Muscle of leg (tissue), 11 donors: ENCODE results near the gene CCS. TPM values are rescaled to one million over a fixed set of nuclear protein-coding genes. Genes with fewer than 3 reads are reported as not detected.

Experiments
- DNase-seq: peaks from one replicate; pipeline ENCODE4 v3.0.0; 2013
- H3K27ac ChIP-seq: one replicate; pipeline ENCODE4 v1.5.1; 2013; ENCODE audit warnings: mild to moderate bottlenecking, low read length, control low read depth
- H3K27me3 ChIP-seq: one replicate; pipeline ENCODE4 v1.6.1; 2013; ENCODE audit warnings: low read length; ENCODE audit not compliant: control insufficient read depth, insufficient read depth
- H3K36me3 ChIP-seq: one replicate; pipeline ENCODE4 v1.6.1; 2013; ENCODE audit warnings: low read length; ENCODE audit not compliant: control insufficient read depth, insufficient read depth
- H3K4me1 ChIP-seq: one replicate; pipeline ENCODE4 v1.6.1; 2013; ENCODE audit warnings: low read length; ENCODE audit not compliant: control insufficient read depth, insufficient read depth
- H3K4me3 ChIP-seq: one replicate; pipeline ENCODE4 v1.5.1; 2013; ENCODE audit warnings: low read length, control low read depth
- H3K9me3 ChIP-seq: replicated peaks from 2 replicates; pipeline ENCODE4 v1.6.1; 2013; ENCODE audit warnings: low read depth, low read length; ENCODE audit not compliant: control insufficient read depth
- WGBS: methylation state at CpG from one replicate; pipeline ENCODE4 v1.1.5; 2013; ENCODE audit warnings: missing lambda C conversion rate; ENCODE audit not compliant: insufficient coverage; 5-methylcytosine and 5-hydroxymethylcytosine counted together
- polyA plus RNA-seq, 8 donors: library from polyadenylated mRNA; unstranded; fragments of 120-200 nt; gene quantifications; one replicate each; pipeline versions ENCODE4 v1.2.1 to v1.2.3, GENCODE V29; 2013; ENCODE audit warnings: inconsistent platforms in 1 of 8, low replicate concordance in 1 of 8; ENCODE audit not compliant: insufficient read length in 8 of 8, insufficient read depth in 1 of 8
- total RNA-seq: library from RNA; stranded (reverse); fragments of 120-200 nt; gene quantifications from one replicate; pipeline ENCODE4 v1.2.4, GENCODE V29; 2013

CCS gene
- total and polyA plus RNA-seq, 9 donors: 30.1 to 49.2 (median 38.1) TPM

DNA sequence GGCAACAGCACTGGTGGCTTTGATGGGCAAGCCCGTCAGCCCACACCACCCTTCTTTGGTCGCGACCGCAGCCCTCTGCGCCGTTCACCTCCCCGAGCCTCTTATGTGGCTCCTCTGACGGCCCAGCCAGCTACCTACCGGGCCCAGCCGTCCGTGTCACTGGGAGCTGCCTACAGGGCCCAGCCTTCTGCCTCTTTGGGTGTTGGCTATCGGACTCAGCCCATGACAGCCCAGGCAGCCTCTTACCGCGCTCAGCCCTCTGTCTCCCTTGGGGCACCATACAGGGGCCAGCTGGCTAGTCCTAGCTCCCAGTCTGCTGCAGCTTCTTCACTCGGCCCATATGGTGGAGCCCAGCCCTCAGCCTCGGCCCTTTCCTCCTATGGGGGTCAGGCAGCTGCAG is 31.5 kb downstream of the CCS start:
- Histone ChIP-seq H3K27me3 (no peaks in the 10 kb centered on the region), H3K36me3 (peaks cover 71% of the 10 kb centered on the region), H3K4me3 (no peak overlapping the region), H3K4me1 (peaks cover 4% of the 10 kb centered on the region), H3K27ac (no peak overlapping the region), H3K9me3 (no peaks in the 10 kb centered on the region)
- WGBS: 68% methylated on average over 16 of the region's 16 CpGs
- DNase-seq: no peak

DNA sequence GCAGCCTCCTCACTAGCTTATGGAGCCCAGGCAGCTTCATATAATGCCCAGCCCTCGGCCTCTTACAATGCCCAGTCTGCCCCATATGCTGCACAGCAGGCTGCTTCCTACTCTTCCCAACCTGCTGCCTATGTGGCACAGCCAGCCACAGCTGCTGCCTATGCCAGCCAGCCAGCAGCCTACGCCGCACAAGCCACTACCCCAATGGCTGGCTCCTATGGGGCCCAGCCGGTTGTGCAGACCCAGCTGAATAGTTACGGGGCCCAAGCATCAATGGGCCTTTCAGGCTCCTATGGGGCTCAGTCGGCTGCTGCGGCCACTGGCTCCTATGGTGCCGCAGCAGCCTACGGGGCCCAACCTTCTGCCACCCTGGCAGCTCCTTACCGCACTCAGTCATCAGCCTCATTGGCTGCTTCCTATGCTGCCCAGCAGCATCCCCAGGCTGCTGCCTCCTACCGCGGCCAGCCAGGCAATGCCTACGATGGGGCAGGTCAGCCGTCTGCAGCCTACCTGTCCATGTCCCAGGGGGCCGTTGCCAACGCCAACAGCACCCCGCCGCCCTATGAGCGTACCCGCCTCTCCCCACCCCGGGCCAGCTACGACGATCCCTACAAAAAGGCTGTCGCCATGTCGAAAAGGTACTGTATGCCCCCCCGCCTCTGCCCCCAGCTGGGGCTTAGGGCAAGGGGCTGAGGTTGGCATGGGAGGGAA is 32.2 kb downstream of the CCS start:
- WGBS: 94% methylated on average over 26 of the region's 26 CpGs
- Histone ChIP-seq H3K4me1 (peaks cover 4% of the 10 kb centered on the region), H3K27ac (no peak overlapping the region), H3K27me3 (no peaks in the 10 kb centered on the region), H3K4me3 (no peak overlapping the region), H3K9me3 (no peaks in the 10 kb centered on the region), H3K36me3 (peaks cover 77% of the 10 kb centered on the region)
- DNase-seq: no peak

DNA sequence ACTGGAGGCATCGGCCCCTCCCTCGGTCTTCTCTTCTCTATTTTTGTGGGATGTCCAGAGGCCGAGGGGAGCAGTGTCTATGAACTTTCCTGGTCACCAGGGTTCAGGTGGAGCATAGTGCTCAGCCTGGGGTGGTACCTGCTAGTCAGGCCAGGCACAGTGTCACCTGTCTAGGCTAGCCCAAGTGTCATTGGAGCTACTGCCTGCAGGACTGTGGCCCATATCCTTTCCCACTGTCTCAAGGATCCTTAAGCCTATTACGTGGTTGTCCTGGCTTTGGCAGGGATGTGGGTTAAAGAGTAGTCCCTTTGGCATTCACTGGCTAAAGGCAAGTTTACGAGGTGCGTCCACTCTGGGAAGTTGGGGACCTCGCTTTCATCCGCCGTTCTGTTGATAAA is 32.8 kb downstream of the CCS start:
- 85% methylated on average over 6 of the region's 9 CpGs for WGBS
- H3K27ac ChIP-seq: no peak overlapping the region

DNA sequence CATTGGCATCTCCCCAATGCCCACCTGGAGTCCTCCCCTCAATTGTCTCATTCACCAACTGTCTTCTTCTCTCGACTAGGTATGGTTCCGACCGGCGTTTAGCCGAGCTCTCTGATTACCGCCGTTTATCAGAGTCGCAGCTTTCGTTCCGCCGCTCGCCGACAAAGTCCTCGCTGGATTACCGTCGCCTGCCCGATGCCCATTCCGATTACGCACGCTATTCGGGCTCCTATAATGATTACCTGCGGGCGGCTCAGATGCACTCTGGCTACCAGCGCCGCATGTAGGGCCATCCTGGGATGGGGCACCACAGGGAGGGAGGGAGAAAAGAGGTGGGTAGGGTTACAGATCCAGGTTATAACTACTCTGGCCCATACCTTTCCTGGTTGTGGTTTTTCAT is 33.4 kb downstream of the CCS start:
- WGBS: 95% methylated on average over 25 of the region's 25 CpGs
- Histone ChIP-seq H3K27me3 (no peaks in the 10 kb centered on the region), H3K9me3 (no peaks in the 10 kb centered on the region), H3K4me3 (no peak overlapping the region), H3K36me3 (peaks cover 73% of the 10 kb centered on the region), H3K4me1 (no peaks in the 10 kb centered on the region), H3K27ac (no peak overlapping the region)
- no peak for DNase-seq

More for the DNA sequence above, 32.8 kb downstream of the CCS start:
- DNase-seq: no peak
- no peak overlapping the region for H3K4me3 ChIP-seq
- H3K27me3 ChIP-seq: no peaks in the 10 kb centered on the region
- H3K36me3 ChIP-seq: peaks cover 77% of the 10 kb centered on the region
- no peaks in the 10 kb centered on the region for H3K9me3 ChIP-seq
- peaks cover 3% of the 10 kb centered on the region for H3K4me1 ChIP-seq

GRCh38 chr11:66626926-66627325 is 33.9 kb downstream of the CCS start:
- Histone ChIP-seq H3K27ac (no peak overlapping the region), H3K9me3 (no peaks in the 10 kb centered on the region), H3K36me3 (peaks cover 74% of the 10 kb centered on the region), H3K4me1 (no peaks in the 10 kb centered on the region), H3K27me3 (no peaks in the 10 kb centered on the region), H3K4me3 (no peak overlapping the region)
- 100% methylated on average over 3 of the region's 7 CpGs for WGBS
- no peak for DNase-seq

- Histone ChIP-seq H3K4me1 (no peaks in the 10 kb centered on the region), H3K27me3 (no peaks in the 10 kb centered on the region), H3K9me3 (no peaks in the 10 kb centered on the region), H3K27ac (no peak overlapping the region), H3K36me3 (peaks cover 71% of the 10 kb centered on the region), H3K4me3 (no peak overlapping the region)
- 97% methylated on average over 3 of the region's 7 CpGs for WGBS
- no peak for DNase-seq
Measured at GRCh38 chr11:66628061-66628603, 35.1 kb downstream of the CCS start.

DNA sequence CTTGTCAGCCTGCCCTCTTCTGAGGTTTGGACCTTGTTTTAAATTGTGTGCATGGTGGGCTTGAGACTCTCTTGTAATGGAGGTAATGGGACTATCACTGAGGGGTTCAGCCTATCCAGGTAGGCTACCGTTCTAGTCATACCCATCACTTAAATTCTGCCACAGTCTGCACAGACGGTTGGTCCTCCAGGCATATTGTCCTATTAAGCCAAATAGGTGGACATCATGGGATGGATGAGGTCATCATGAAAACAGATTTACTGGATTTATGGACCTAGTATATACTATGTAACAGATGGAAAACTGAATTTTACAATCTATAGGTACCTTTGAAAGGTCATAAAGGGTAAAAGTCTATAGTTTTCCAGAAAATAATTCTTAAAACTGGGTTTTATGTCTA is 36.4 kb downstream of the CCS start:
- DNase-seq: no peak
- Histone ChIP-seq H3K36me3 (peaks cover 67% of the 10 kb centered on the region), H3K4me1 (no peaks in the 10 kb centered on the region), H3K4me3 (no peak overlapping the region), H3K27me3 (no peaks in the 10 kb centered on the region), H3K27ac (no peak overlapping the region), H3K9me3 (no peaks in the 10 kb centered on the region)
- no CpG with 5 or more reads among the region's 2 CpGs for WGBS

DNA sequence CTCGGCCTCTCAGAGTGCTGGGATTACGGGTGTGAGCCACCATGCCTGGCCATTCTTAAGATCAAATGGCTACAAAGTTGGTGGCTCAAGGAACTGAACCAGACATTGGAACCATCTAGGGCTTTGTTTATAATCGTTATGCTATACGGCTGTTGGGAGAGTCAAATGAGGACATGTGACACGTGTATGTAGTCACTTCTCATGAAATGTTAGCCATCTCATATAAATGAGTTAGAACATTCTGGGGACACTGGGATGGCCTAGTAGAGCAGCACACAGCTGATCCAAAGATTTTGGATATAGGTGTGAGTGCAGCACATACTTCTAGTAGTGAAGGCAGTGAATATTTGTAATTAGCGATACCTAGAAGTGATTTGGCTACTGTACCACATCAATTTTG is 38.9 kb downstream of the CCS start:
- DNase-seq: no peak
- no peaks in the 10 kb centered on the region for H3K4me1 ChIP-seq
- no peak overlapping the region for H3K4me3 ChIP-seq
- no peaks in the 10 kb centered on the region for H3K27me3 ChIP-seq
- peaks cover 43% of the 10 kb centered on the region for H3K36me3 ChIP-seq
- no peaks in the 10 kb centered on the region for H3K9me3 ChIP-seq
- 93% methylated on average over 5 of the region's 6 CpGs for WGBS
- H3K27ac ChIP-seq: no peak overlapping the region

DNA sequence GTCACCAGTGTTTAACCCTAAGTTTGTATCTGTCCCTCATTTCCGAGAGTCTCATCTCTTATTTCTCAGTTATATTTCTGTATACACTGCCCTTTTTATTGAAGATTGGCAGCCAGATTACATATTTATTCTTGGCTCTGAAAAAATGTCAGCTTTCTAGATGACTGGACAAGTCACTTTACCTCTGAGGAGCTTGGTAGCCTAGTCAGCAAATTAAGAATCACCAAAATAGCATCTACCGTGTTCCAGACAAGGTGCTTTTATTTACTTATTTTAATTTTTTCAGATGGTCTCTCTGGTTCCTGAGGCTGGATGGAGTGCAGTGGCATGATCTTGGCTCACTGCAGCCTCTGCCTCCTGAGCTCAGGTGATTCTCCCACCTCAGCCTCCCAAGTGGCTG is 40.0 kb downstream of the CCS start:
- Histone ChIP-seq H3K4me3 (no peak overlapping the region), H3K27me3 (no peaks in the 10 kb centered on the region), H3K9me3 (no peaks in the 10 kb centered on the region), H3K4me1 (peaks cover 10% of the 10 kb centered on the region), H3K36me3 (peaks cover 32% of the 10 kb centered on the region), H3K27ac (no peak overlapping the region)
- no peak for DNase-seq
- WGBS: no CpG with 5 or more reads among the region's 2 CpGs

- no peak overlapping the region for H3K27ac ChIP-seq
- no peaks in the 10 kb centered on the region for H3K27me3 ChIP-seq
- DNase-seq: no peak
- H3K4me1 ChIP-seq: peaks cover 26% of the 10 kb centered on the region
- no peak overlapping the region for H3K4me3 ChIP-seq
- H3K36me3 ChIP-seq: peaks cover 28% of the 10 kb centered on the region
- no peaks in the 10 kb centered on the region for H3K9me3 ChIP-seq
- WGBS: 64% methylated on average over 2 of the region's 3 CpGs
Measured at GRCh38 chr11:66636411-66636810, 43.4 kb downstream of the CCS start.
